Keratinocyte (primary cell): ENCODE data around the gene KDF1.

Source experiments
- EZH2 ChIP-seq: IDR thresholded peaks from one replicate; pipeline ENCODE4 v1.6.1; 2012; ENCODE audit warnings: inconsistent platforms, mild to moderate bottlenecking, low read length, moderate library complexity
- TF ChIP-seq, protein P1 (sequence below), 3 experiments: IDR thresholded peaks in 1 of 3; conservative IDR thresholded peaks in 1 of 3; optimal IDR thresholded peaks in 1 of 3; 2 replicates in 2 of 3; 3 replicates in 1 of 3; pipeline versions ENCODE3 to v1.5.1; 2011; ENCODE audit warnings: low read length in 3 of 3, mild to moderate bottlenecking in 3 of 3, moderate library complexity in 2 of 3, control low read depth in 1 of 3, inconsistent platforms in 1 of 3; ENCODE audit not compliant: insufficient read depth in 2 of 3; ENCODE audit errors: extremely low read depth in 1 of 3

- TF ChIP-seq, protein P1, sequence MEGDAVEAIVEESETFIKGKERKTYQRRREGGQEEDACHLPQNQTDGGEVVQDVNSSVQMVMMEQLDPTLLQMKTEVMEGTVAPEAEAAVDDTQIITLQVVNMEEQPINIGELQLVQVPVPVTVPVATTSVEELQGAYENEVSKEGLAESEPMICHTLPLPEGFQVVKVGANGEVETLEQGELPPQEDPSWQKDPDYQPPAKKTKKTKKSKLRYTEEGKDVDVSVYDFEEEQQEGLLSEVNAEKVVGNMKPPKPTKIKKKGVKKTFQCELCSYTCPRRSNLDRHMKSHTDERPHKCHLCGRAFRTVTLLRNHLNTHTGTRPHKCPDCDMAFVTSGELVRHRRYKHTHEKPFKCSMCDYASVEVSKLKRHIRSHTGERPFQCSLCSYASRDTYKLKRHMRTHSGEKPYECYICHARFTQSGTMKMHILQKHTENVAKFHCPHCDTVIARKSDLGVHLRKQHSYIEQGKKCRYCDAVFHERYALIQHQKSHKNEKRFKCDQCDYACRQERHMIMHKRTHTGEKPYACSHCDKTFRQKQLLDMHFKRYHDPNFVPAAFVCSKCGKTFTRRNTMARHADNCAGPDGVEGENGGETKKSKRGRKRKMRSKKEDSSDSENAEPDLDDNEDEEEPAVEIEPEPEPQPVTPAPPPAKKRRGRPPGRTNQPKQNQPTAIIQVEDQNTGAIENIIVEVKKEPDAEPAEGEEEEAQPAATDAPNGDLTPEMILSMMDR (optimal IDR thresholded peaks at IDR 0.05 in 1 of 3, IDR thresholded peaks at IDR 0.05 in 1 of 3, conservative IDR thresholded peaks at IDR 0.05 in 1 of 3; ENCODE audit: extremely low read depth in 1 of 3, insufficient read depth in 2 of 3, low read length in 3 of 3), result no peak
- no peak for TF ChIP-seq EZH2
Observed at GRCh38 chr1:26999440-26999987, 39.2 kb upstream of the KDF1 start.
